Smooth muscle cell (in vitro differentiated cells): Measurements from ENCODE around the gene PTPRM. TPM values are rescaled to one million over a fixed set of nuclear protein-coding genes. Genes with fewer than 3 reads are reported as not detected.

Experiments
- DNase-seq: peaks from one replicate; lab custom pipeline; 2025; ENCODE audit not compliant: unreplicated experiment; lab: John Stamatoyannopoulos, UW
- H2AFZ ChIP-seq: fragments of 200-600 bp; sonication (generic); 2 replicates; pipeline ENCODE4 v1.6.0; 2016; ENCODE audit warnings: antibody characterized with exemption, low read depth, mild to moderate bottlenecking
- H3F3A ChIP-seq: fragments of 200-600 bp; sonication (generic); 2 replicates; pipeline ENCODE4 v1.6.0; 2017; ENCODE audit warnings: antibody characterized with exemption, low read depth
- H3K27ac ChIP-seq: fragments of 200-600 bp; sonication (generic); 2 replicates; pipeline ENCODE4 v1.5.1; 2016; ENCODE audit warnings: low read depth, mild to moderate bottlenecking
- H3K27me3 ChIP-seq: fragments of 200-600 bp; sonication (generic); 2 replicates; pipeline ENCODE4 v1.6.1; 2016; ENCODE audit warnings: low read depth, mild to moderate bottlenecking
- H3K36me3 ChIP-seq: fragments of 200-600 bp; sonication (generic); 2 replicates; pipeline ENCODE4 v1.5.1; 2016; ENCODE audit warnings: low read depth
- H3K4me1 ChIP-seq: fragments of 200-600 bp; sonication (generic); 2 replicates; pipeline ENCODE4 v1.5.1; 2016; ENCODE audit warnings: low read depth
- H3K4me2 ChIP-seq: fragments of 200-600 bp; sonication (generic); 2 replicates; pipeline ENCODE4 v1.6.0; 2016; ENCODE audit warnings: mild to moderate bottlenecking
- H3K4me3 ChIP-seq: fragments of 200-600 bp; sonication (generic); 2 replicates; pipeline ENCODE4 v1.5.1; 2016; ENCODE audit warnings: mild to moderate bottlenecking
- H3K79me2 ChIP-seq: fragments of 200-600 bp; sonication (generic); 2 replicates; pipeline ENCODE4 v1.6.0; 2016; ENCODE audit warnings: low read depth, mild to moderate bottlenecking
- H3K9ac ChIP-seq: fragments of 200-600 bp; sonication (generic); 2 replicates; pipeline ENCODE4 v1.6.0; 2016; ENCODE audit warnings: low read depth
- H3K9me3 ChIP-seq: fragments of 200-600 bp; sonication (generic); replicated peaks from 2 replicates; pipeline ENCODE4 v1.5.1; 2016; ENCODE audit warnings: low read depth
- H4K20me1 ChIP-seq: fragments of 200-600 bp; sonication (generic); 2 replicates; pipeline ENCODE4 v1.6.0; 2016; ENCODE audit warnings: low read depth
- WGBS: methylation state at CpG from one replicate; pipeline ENCODE4 v1.1.7; 2016; ENCODE audit warnings: low lambda C conversion rate; 5-methylcytosine and 5-hydroxymethylcytosine counted together
- polyA plus RNA-seq: library from polyadenylated mRNA; unstranded; fragments of >200 nt; fragmentation: Nextera tagmentation; extraction: Ambion mirVana; gene quantifications from 2 replicates; pipeline ENCODE4 v1.2.1, GENCODE V29; 2016
- total RNA-seq: library from RNA; depleted of rRNA; stranded (reverse); fragments of >200 nt; gene quantifications from 2 replicates; pipeline ENCODE4 v1.2.3, GENCODE V29; 2014
- TF ChIP-seq, protein P1 (sequence below): fragments of 200-600 bp; sonication (generic); IDR thresholded peaks from 2 replicates; pipeline ENCODE4 v1.5.1; 2017; ENCODE audit warnings: borderline replicate concordance, mild to moderate bottlenecking, antibody characterized with exemption; ENCODE audit not compliant: insufficient read depth, poor library complexity, severe bottlenecking

PTPRM gene
- total and polyA plus RNA-seq, 2 experiments from 2014 or later = 57.5 to 115 TPM

DNA sequence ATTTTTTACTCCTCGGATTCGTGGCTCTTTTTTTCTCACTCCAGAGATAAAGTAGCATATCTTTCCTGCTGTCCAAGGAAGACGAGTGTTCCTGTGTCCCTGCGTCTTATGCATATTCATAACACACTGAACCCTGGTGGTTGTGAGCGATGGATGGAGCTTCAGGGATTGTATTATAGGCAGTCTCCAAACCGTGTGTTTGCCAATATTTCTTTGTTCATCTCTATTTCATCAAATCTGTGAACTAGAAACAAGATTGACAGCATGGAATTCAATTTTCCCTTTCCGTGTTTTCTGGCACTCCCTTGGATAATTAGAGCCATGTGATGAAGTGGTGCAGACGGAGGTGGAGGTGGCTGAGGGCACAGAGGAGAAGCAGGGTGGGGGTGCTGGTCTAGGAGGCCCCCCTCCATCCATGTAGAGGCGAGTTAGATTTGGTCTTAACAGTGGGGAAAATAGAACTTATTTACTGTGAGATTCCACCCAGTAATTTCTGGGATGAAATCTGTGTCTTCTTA, 240.9 kb downstream of the PTPRM start:
- Histone ChIP-seq H3K36me3 (no peaks in the 10 kb centered on the region), H3F3A (no peaks in the 10 kb centered on the region), H2AFZ (no peak overlapping the region), H3K4me1 (no peaks in the 10 kb centered on the region), H3K4me2 (no peak overlapping the region), H3K27me3 (no peaks in the 10 kb centered on the region), H3K27ac (no peak overlapping the region), H3K4me3 (no peak overlapping the region), H3K9me3 (no peaks in the 10 kb centered on the region), H3K9ac (no peak overlapping the region), H3K79me2 (peaks cover 30% of the 10 kb centered on the region), H4K20me1 (peaks cover 68% of the 10 kb centered on the region)
- no peak for DNase-seq
- 88% methylated on average over 9 of the region's 9 CpGs for WGBS
- TF ChIP-seq, protein P1, sequence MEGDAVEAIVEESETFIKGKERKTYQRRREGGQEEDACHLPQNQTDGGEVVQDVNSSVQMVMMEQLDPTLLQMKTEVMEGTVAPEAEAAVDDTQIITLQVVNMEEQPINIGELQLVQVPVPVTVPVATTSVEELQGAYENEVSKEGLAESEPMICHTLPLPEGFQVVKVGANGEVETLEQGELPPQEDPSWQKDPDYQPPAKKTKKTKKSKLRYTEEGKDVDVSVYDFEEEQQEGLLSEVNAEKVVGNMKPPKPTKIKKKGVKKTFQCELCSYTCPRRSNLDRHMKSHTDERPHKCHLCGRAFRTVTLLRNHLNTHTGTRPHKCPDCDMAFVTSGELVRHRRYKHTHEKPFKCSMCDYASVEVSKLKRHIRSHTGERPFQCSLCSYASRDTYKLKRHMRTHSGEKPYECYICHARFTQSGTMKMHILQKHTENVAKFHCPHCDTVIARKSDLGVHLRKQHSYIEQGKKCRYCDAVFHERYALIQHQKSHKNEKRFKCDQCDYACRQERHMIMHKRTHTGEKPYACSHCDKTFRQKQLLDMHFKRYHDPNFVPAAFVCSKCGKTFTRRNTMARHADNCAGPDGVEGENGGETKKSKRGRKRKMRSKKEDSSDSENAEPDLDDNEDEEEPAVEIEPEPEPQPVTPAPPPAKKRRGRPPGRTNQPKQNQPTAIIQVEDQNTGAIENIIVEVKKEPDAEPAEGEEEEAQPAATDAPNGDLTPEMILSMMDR = no peak

DNA sequence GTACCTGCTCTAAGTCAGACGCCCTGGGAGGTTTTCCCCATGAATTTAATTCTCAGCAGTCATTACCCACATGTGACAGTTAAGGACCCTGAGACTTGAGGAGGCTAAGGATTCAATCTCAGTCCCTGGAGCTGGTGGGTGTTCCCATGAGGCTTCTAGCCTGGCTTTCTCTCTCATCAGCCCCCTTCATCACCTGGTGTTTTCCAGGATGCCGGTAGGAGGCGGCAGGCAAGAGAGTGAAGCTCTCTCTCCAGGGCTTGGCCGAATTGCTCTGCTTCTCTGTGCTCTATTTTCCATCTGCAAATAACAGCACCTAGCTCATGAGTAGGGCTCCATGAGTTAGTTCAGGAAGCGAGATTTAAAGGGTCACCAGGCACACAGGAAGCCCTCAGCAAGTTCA, 241.9 kb downstream of the PTPRM start:
- Histone ChIP-seq H2AFZ (no peak overlapping the region), H3F3A (no peaks in the 10 kb centered on the region), H3K27ac (no peak overlapping the region), H3K27me3 (no peaks in the 10 kb centered on the region), H3K36me3 (no peaks in the 10 kb centered on the region), H3K4me2 (no peak overlapping the region), H3K4me1 (no peaks in the 10 kb centered on the region), H4K20me1 (peaks cover 61% of the 10 kb centered on the region), H3K9me3 (no peaks in the 10 kb centered on the region), H3K79me2 (peaks cover 35% of the 10 kb centered on the region), H3K9ac (no peak overlapping the region), H3K4me3 (no peak overlapping the region)
- TF ChIP-seq, protein P1 = no peak
- 76% methylated on average over 5 of the region's 5 CpGs for WGBS
- DNase-seq = no peak

DNA sequence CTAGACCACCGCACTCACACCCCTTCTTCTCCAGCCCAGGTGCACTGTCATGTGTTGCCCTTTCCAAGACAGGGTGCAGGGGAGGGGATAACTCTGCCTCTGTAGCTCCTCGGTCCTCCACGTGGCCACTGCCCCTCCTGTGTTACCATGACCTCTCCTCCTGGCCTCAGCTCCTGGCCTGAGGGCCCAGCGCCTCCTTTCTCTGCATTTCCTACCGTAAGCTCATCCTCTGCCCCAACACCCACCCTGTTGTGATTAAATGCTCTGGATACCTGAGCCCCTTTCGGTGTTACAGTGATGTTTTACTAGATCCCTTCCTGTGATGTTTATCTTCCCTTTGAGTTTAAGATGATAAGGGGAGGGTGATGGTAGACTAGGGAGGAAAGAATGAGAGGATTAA, 242.3 kb downstream of the PTPRM start:
- Histone ChIP-seq H4K20me1 (peaks cover 61% of the 10 kb centered on the region), H3F3A (no peaks in the 10 kb centered on the region), H3K4me3 (no peak overlapping the region), H3K4me1 (no peaks in the 10 kb centered on the region), H2AFZ (no peak overlapping the region), H3K79me2 (peaks cover 36% of the 10 kb centered on the region), H3K27ac (no peak overlapping the region), H3K4me2 (no peak overlapping the region), H3K9ac (no peak overlapping the region), H3K27me3 (no peaks in the 10 kb centered on the region), H3K9me3 (no peaks in the 10 kb centered on the region), H3K36me3 (no peaks in the 10 kb centered on the region)
- 82% methylated on average over 6 of the region's 6 CpGs for WGBS
- no peak for DNase-seq
- TF ChIP-seq, protein P1 = no peak

DNA sequence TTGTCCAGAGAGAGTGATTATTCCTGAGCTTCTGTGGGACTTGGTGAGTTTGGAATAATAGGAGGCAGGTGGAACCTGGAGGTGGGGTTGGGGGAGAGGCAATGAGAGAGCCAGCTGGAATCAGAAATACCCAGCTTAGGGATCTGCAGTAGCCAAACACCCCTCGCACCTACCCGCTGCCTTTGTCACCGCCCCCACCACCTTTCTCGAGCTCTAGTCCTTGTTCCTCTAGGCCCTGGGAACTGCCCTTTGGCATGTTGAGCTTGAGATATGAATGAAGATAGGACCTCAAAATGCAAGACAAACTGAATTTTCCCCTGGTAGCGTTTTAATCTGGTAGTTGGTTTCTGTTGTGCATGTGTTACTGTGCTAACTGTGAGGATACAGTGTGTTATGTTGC, 242.9 kb downstream of the PTPRM start:
- peaks cover 4% of the 10 kb centered on the region for H3K36me3 ChIP-seq
- 89% methylated on average over 5 of the region's 5 CpGs for WGBS
- H3K27me3 ChIP-seq = no peaks in the 10 kb centered on the region
- H3K4me2 ChIP-seq = no peak overlapping the region
- no peak overlapping the region for H3K9ac ChIP-seq
- no peak for DNase-seq
- H3K79me2 ChIP-seq = peaks cover 36% of the 10 kb centered on the region
- no peak overlapping the region for H3K27ac ChIP-seq
- no peak overlapping the region for H3K4me3 ChIP-seq
- peaks cover 57% of the 10 kb centered on the region for H4K20me1 ChIP-seq
- no peak overlapping the region for H2AFZ ChIP-seq
- no peaks in the 10 kb centered on the region for H3K4me1 ChIP-seq
- TF ChIP-seq, protein P1 = no peak
- H3K9me3 ChIP-seq = no peaks in the 10 kb centered on the region
- H3F3A ChIP-seq = no peaks in the 10 kb centered on the region
